ENCODE measurements around the gene PTPRN2.

PTPRN2 gene

GRCh38 chr7:157975401-157976372, 611.9 kb downstream of the PTPRN2 start:
- DNase-seq (ENCODE audit: extremely low spot score), result no peak
- CTCF ChIA-PET, result interaction anchor here (0.6 kb wide), 1 partner anchor 1814 kb away, joined by 3 read pairs; no protein-coding TSS in a partner anchor
- POLR2A ChIA-PET, result no interaction called here
- TF ChIP-seq FOXA1 (IDR thresholded peaks at IDR 0.05) (no peak), SUZ12 (IDR thresholded peaks at IDR 0.05) (no peak), ZNF384 (IDR thresholded peaks at IDR 0.05) (no peak), ARNT (IDR thresholded peaks at IDR 0.05) (no peak), NFRKB (IDR thresholded peaks at IDR 0.05) (no peak), ELF4 (IDR thresholded peaks at IDR 0.05) (no peak)

GRCh38 chr7:157974678-157975230, 612.9 kb downstream of the PTPRN2 start:
- ChIA-PET CTCF (no interaction called here), POLR2A (no interaction called here)
- DNase-seq (ENCODE audit: extremely low spot score), result no peak
- no peak for TF ChIP-seq CTBP1 (IDR thresholded peaks at IDR 0.05; ENCODE audit: borderline replicate concordance)

GRCh38 chr7:157973971-157974677, 613.5 kb downstream of the PTPRN2 start:
- ChIA-PET POLR2A (no interaction called here), CTCF (no interaction called here)
- TF ChIP-seq ARNT (IDR thresholded peaks at IDR 0.05) (no peak), L3MBTL2 (conservative IDR thresholded peaks at IDR 0.05) (no peak), CTBP1 (IDR thresholded peaks at IDR 0.05; ENCODE audit: borderline replicate concordance) (no peak), FOXA1 (IDR thresholded peaks at IDR 0.05) (no peak), ZNF384 (IDR thresholded peaks at IDR 0.05) (no peak), SP1 (IDR thresholded peaks at IDR 0.05) (no peak), NFRKB (IDR thresholded peaks at IDR 0.05) (no peak)
- no peak for DNase-seq (ENCODE audit: extremely low spot score)

GRCh38 chr7:157972914-157973313, 614.7 kb downstream of the PTPRN2 start:
- ChIA-PET POLR2A (no interaction called here), CTCF (no interaction called here)

GRCh38 chr7:157971501-157971900, 616.1 kb downstream of the PTPRN2 start:
- POLR2A ChIA-PET, result no interaction called here
- CTCF ChIA-PET, result no interaction called here

More at GRCh38 chr7:157972914-157973313, 614.7 kb downstream of the PTPRN2 start:
- no peak for DNase-seq (ENCODE audit: extremely low spot score)
- TF ChIP-seq SP1 (IDR thresholded peaks at IDR 0.05) (no peak), TARDBP (IDR thresholded peaks at IDR 0.05) (no peak), BHLHE40 (IDR thresholded peaks at IDR 0.05; ENCODE audit: borderline replicate concordance) (no peak), ZNF384 (IDR thresholded peaks at IDR 0.05) (no peak), ELF4 (IDR thresholded peaks at IDR 0.05) (no peak), L3MBTL2 (conservative IDR thresholded peaks at IDR 0.05) (no peak), NFRKB (IDR thresholded peaks at IDR 0.05) (no peak), PKNOX1 (IDR thresholded peaks at IDR 0.05) (no peak), LEF1 (IDR thresholded peaks at IDR 0.05; ENCODE audit: borderline replicate concordance) (no peak), FOXM1 (IDR thresholded peaks at IDR 0.05; ENCODE audit: borderline replicate concordance) (no peak), CTBP1 (IDR thresholded peaks at IDR 0.05; ENCODE audit: borderline replicate concordance) (no peak), SUZ12 (IDR thresholded peaks at IDR 0.05) (no peak), FOXK2 (IDR thresholded peaks at IDR 0.05) (no peak), FOXA1 (IDR thresholded peaks at IDR 0.05) (no peak)

GRCh38 chr7:157970744-157971143, 616.9 kb downstream of the PTPRN2 start:
- ChIA-PET CTCF (no interaction called here), POLR2A (no interaction called here)
- TF ChIP-seq NFRKB (IDR thresholded peaks at IDR 0.05) (no peak), FOXM1 (IDR thresholded peaks at IDR 0.05; ENCODE audit: borderline replicate concordance) (no peak), TARDBP (IDR thresholded peaks at IDR 0.05) (no peak), ELF4 (IDR thresholded peaks at IDR 0.05) (no peak), ARNT (IDR thresholded peaks at IDR 0.05) (no peak), SP1 (IDR thresholded peaks at IDR 0.05) (no peak), HDGF (IDR thresholded peaks at IDR 0.05; ENCODE audit: borderline replicate concordance) (no peak), ZNF384 (IDR thresholded peaks at IDR 0.05) (no peak), BHLHE40 (IDR thresholded peaks at IDR 0.05; ENCODE audit: borderline replicate concordance) (no peak), FOXA1 (IDR thresholded peaks at IDR 0.05) (no peak), LEF1 (IDR thresholded peaks at IDR 0.05; ENCODE audit: borderline replicate concordance) (no peak), FOXK2 (IDR thresholded peaks at IDR 0.05) (no peak)
- no peak for DNase-seq (ENCODE audit: extremely low spot score)

More at GRCh38 chr7:157971501-157971900, 616.1 kb downstream of the PTPRN2 start:
- DNase-seq (ENCODE audit: extremely low spot score), result no peak
- no peak for TF ChIP-seq FOXA1 (IDR thresholded peaks at IDR 0.05)
- no peak for TF ChIP-seq L3MBTL2 (conservative IDR thresholded peaks at IDR 0.05)
- no peak for TF ChIP-seq ARNT (IDR thresholded peaks at IDR 0.05)
- no peak for TF ChIP-seq HDGF (IDR thresholded peaks at IDR 0.05; ENCODE audit: borderline replicate concordance)
- no peak for TF ChIP-seq SUZ12 (IDR thresholded peaks at IDR 0.05)
- TF ChIP-seq LEF1 (IDR thresholded peaks at IDR 0.05; ENCODE audit: borderline replicate concordance), result no peak
- no peak for TF ChIP-seq TARDBP (IDR thresholded peaks at IDR 0.05)
- TF ChIP-seq CTBP1 (IDR thresholded peaks at IDR 0.05; ENCODE audit: borderline replicate concordance), result no peak
- TF ChIP-seq ZNF384 (IDR thresholded peaks at IDR 0.05), result no peak
- no peak for TF ChIP-seq SP1 (IDR thresholded peaks at IDR 0.05)
- no peak for TF ChIP-seq PKNOX1 (IDR thresholded peaks at IDR 0.05)
- no peak for TF ChIP-seq FOXM1 (IDR thresholded peaks at IDR 0.05; ENCODE audit: borderline replicate concordance)
- TF ChIP-seq ELF4 (IDR thresholded peaks at IDR 0.05), result no peak
- no peak for TF ChIP-seq FOXK2 (IDR thresholded peaks at IDR 0.05)
- TF ChIP-seq BHLHE40 (IDR thresholded peaks at IDR 0.05; ENCODE audit: borderline replicate concordance), result no peak
